Suppressor macrophage (primary cell): ENCODE data around the gene DQX1.

Source experiments
- DNase-seq, 4 experiments: peaks; one replicate each; pipeline ENCODE4 v3.0.0-alpha.2; 2020 to 2022

DQX1 gene

DNA sequence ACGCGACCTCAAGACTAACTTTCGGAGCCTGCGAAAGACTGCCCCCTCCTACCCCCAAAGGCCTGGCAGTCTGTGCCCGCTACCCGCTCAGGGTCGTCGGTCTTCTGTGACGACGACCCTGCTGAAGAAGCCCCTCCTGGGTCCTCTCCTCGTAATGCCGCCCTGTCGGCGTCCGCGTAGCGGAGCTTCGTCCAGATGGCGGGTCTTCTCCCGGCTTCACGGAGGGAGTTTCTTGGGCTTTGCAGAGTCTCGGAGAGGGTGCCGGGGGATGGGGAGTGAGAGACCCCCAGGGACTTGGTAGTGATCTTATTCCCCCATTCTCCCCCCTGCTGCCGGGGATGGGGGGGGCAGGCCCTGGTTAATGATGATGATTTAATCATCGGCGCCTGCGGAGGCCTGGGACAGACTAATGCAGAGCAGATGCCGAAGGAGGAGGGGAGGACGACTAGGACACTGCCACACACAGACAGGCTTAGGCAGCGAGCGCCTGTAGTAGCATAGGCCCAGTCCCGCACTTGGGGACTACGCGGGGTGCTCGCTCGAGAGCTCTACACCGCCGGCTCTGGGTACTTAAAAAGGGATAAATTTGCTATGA, 18.0 kb downstream of the DQX1 start:
- no peak for DNase-seq

DNA sequence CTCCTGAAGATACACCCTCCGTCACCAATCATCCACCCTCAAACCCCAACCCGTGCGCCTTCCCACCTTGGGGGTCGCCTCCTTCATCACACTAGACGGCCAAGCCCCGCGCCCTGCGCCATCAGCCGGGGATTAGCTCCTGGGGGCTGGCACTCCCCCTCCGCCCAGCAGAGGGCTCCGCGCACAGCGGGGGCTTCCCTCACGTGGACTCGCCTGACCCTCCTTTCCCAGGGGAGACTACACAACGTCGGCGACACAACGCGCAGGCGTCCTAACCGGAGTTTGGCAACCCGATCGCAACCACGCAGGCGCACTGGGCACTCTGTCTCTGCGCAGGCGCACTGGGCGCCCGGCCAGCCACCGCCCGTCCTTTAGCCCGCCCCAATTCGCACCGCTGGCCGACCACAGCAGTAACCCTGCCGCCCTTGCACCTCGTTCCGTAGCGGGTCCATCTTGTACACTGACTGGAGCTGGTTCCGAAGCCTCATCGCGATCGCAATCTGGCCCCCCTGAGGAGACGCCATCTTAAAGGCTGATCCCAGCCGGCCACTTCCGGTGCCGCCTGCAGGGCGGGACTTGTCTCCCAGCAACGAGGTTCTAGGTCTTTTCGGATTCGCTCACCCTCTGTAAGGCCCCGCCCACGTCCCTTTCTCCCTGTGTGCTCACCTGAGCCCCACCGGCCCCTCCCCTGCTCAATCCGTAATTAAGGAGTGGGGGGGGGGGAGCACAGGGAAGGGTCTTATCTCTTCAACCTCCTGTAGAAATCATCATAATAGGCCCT, 18.7 kb downstream of the DQX1 start, which contains the start of gene PCGF1:
Gene PCGF1, minus strand, starts transcription at position 551 of the 781 bp plus-strand sequence. Its CDS starts 27 bp downstream, at position 524.
- DNase-seq = peak; percentile 98 to 99 (median 99)

DNA sequence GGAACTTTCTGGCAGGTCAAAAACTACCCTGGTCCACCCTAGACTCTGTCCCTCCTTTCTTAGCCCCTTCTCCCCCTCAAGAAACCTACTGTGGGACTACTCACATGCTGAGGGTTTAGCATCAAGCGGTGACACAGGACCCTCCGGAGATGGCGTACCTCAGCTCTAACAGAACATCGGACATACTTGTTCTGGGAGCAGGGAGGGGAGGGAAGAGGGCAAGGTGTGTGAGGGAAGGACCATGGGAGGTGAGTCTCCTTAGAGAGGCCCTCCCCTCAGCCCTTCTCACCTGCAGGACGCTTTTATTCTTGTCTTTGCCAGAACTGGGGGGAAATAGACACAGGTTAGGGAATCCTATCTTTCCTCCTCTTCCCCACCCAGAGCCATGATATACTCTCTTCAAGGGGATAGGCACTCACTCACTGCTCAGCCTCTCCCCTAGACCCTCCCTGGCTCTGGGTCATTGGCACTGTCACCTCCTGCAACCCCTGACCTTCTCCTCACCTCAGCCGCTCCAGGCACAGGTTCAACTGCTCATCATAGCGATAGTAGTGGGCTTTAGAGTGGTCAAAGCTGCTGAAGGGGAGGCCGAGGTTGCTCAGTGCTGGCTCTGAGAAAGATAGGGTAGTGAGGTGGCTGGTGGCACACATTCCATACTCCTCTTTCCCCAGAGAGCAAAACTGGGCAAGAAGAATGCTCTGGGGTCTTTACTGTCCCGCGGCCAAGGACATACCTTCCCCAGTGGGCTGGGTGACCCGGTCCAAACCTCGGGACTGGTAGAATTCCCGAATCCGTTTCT, 20.4 kb downstream of the DQX1 start:
- no peak for DNase-seq

DNA sequence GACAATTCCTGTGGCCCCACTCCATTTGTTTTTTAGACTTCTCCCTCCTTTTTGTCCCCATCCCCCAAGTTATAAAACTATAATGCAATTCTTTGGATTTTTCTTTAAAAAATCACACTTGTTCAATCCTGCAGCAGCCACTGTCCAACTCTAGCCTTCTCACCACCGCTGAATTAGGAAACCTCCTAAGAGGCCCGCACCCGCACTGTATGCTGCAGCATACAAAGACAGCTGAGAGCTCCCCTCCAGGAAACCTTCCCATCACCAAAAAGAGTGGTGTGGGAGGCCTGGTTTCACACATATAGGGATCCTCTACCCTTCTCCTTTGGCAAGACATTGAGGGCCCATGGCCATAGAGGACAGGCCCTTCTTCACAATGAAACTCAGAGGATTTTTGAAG, 21.4 kb downstream of the DQX1 start:
- no peak for DNase-seq

DNA sequence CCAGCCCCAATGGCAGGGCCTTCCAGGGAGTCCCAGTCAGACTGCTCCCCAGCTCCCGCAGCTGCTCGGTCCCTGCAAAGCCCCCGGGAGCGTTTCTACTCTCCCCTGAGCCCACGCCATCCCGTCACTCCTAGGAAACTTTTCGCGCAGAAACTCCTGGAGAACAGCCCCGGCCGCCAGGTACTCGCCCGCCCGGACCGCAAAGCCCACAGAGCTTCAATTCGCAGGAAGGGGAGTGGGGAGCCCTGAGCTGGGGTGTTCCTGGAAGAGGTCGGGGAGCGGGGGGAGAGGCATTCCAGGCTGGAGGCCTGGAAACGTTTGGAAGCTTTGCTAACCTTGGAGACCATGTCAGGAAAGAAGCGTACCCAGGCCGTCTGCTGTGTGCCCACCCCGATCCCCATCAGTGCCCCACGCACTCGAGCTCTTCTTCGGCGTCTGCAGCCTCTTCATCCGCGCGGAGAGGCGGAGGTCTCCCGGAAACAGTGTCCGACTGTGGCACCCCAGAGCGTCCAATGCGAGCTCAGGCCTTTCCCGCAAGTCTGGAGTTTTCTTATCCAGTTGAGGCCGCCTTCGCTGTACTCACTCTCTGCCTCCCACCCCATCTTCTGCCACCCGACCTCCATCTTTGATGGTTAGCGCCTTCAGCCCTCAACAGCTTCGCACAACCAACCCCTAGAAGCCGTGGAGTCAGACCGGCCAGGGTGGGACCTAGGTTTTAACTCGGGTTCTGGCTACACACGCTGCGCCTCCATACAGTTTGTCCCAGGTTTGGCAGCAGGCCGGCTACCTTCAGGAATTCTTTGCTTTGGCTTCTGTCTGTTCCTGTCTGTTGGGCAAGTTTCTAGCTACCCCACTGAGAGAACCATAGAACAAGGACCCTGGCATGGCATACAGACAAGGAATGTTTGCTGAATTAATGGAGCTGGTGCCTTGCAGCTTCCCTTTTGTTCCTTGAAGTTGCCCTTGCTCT, 22.2 kb downstream of the DQX1 start:
- no peak for DNase-seq

DNA sequence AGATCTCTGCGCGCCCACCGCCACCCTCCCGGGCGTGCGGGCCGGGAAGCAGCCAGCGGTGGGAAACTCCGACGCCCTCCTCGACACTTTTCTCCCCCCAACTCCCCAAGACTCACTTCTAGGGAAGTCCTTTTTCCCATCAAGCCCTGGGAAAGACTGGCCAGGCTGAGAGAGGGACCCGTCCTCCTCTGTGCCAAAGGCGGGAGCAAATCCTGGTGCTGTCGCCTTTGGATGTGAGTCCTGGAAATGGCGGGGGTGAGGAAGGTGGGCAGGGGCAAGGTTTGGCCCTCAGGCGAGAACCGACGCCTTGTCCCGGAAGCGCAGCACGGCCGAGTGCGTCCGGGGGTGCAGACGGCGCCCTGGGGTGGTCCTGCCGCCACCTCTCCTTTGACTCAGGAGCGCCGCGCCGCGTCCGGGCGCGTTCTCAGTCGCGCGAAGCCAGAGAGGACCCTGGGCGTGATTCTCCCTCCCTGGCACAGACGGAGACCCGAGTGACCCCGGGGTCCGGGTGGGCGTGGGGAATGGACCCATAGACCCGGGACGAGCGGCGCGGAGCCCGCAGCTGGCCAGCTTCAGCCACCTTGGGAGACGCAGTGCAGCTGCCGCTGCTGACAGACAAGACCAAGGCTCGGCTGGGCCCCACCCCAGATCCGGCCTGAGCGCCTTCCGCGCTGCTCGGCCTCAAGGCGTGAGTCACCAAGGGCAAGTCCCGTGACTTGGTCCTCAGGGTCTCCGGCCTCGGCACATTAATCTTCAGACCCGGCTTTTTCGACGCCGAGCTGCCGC, 23.1 kb downstream of the DQX1 start:
- peak; percentile 80 to 92 (median 88) for DNase-seq

DNA sequence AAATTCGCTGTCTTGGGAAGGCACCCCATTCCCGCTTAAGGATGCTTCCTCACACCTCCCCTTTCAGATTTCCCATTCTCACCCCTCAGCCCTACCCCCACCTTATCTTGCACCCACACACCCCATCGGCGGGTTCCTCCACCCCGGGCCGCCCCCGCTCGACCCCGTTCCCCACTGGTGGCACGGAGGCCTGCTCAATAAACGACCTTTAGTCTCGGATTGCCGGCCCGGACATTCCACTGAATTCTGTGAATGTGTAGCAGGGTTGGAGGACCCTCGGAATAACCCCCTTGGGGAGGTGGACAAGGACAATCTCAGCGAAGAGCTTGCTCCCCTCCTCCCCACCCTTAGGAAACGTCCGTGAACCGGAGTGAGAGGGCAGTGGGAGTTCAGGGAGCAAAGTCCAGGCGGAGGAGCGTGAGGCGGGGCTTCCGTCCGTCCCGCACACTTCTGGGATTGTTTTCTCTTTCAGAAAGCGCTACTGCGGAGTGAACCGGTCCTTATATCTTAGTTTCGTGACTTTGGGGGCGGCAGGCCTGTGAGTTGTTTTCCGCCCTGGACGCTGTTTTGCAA, 23.8 kb downstream of the DQX1 start:
- DNase-seq = peak in 3 of 4 experiments; percentile 36 to 56 (median 51)

DNA sequence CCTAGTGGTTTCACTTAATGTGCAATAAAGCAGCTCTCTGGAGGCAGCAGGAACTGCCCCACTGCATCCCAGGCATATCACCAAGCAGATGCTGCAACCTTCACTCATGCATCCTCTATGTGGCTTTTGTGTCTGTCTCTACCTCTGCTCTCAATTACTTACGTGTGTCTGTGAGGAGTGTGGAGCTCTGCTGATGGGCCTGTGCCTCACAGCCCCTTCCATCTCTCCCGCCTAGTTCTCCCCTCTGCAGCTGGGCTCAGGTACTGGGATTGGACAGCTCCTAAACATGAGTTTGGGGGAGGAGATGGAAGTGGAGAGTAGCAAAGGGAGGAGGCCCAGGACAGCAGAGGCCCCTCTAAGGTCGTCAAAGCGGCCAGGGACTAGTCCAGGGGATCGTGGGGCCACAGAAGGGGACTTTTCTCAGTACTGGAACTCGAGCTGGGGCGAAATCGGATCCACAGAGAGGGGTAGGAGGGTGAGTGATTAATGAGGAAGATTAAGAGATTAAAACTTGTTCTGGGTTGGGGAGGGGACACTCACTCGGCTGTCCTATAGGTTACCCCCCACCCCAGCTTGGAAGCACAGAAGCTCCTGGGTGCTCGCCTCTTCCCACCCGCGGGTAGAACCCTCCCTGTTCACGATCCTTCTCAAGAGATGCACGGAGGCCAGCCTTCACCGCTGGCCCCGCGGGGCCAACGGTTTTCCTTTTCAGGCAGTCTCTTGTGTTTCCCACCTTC, 24.5 kb downstream of the DQX1 start:
- no peak for DNase-seq

DNA sequence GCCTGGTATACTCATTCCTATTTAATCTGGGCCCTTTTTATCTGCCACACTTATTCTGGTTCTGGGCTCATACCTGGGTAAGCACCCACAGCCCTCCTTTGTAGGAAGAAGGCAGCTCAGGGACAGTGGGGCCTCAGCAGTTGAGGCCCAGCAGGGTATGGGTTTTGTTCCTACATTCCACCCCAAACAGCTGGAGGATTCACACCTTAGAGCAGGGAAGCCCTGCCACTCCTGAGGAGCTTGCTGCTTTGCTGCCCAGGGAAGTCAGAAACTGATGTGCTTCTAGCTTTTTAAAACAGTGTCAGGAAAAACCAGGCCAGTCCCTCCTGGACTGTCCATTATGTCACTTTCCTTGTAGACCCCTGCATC, 25.5 kb downstream of the DQX1 start:
- DNase-seq = no peak

DNA sequence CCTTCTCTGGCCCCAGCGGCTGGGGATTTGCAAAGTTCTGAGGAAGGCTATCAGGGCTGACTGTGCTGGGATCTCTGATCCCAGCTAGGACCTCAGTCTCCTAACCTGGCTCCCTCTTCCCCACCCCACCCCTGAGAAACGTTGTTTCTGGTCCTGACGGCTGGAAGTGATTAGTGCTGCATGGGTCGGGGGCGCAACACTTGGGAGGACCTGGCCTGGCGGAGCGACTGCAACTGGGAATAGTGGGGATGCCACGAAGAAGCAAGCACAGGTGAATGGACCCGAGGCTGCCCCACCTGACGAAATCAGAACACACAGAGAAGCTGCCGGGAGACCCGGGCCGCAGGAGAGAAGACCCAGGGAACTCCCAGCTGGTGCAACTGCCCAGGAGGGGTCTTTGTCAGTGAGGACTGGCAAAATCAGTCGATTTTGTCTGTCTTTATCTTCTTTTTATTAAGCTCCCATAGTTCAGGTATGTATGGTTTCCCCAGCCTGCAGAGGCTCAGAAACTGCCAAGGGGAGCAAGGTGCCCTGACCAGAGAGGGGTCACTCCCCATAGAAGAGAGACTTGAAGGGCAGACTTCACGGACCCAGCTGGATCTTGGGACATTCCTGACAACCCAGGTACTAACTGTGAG, 26.0 kb downstream of the DQX1 start:
- no peak for DNase-seq

DNA sequence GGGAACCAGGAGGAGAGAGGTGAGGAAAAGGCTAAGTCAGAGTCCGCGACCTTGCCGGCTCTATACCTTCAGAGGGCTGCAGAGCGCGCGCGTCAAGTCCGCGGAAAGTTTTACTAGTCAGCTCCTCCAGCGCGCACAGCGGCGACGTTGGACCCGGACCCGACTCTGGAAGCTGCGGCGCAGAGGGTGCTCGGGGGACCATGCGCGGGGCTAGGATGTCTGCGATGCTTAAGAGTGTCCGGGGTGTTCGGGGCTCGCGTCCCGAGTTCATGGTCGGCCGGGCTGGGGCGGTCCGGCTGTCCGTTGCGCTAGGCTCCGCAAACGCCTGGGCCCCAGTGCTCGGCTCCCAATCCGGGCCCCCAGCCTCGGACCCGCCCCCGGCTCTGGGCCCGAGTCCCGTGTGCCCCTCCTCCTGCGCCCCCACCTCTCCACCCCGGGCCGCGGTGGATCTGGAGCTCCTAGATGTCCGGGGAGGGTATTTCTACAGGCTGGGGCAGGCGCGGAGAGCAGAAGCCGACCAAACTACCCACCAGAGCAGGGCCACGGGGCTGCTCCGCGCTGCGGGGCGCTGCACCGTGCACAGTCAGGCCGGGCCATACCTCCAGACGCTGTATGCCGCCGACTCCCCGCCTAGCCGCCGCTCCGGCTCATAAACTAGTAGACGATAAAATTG, 26.6 kb downstream of the DQX1 start, which contains the start of gene LBX2:
Gene LBX2, minus strand, starts transcription at position 337 of the 673 bp plus-strand sequence. Its CDS starts 66 bp downstream, at position 271.
- peak in 3 of 4 experiments; percentile 28 to 52 (median 36) for DNase-seq

DNA sequence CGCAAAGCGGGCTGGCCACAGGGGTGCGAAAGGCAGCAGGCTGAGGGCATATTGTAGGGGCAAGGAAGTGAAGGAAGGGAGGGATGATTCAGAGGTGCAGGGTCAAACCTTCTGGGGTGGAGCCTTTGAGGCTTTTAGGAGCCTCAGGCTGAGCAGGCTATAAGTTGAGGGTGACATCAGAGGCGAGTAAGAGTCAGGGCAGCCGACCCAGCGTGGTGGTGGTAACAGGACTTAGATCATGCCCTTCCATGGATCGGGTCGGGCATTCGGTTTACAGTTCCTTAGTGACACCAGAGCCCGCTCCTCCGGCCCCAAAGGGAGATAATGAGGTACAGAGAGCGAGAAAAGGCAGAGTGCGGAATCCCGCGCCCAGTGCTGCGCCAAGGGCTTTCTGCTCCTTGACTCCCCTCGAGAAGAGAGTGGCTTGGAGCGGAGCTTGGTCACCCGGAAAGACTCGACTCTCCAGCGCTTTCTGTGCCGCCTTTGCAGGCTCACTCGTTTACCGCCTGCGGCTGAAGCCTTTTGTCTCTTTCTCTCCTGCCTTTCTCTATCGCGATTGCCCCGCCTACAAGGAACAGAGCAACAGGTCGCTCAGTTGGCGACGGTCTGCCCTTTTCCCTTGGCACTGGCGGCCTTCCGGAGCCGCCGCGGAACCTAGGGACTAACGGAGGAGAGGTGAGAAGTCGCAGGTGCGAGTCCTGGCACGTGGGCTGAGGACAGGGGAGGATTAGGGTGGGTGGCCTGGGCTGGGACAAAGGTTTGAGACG, 27.3 kb downstream of the DQX1 start:
- DNase-seq = peak; percentile 44 to 68 (median 64)

DNA sequence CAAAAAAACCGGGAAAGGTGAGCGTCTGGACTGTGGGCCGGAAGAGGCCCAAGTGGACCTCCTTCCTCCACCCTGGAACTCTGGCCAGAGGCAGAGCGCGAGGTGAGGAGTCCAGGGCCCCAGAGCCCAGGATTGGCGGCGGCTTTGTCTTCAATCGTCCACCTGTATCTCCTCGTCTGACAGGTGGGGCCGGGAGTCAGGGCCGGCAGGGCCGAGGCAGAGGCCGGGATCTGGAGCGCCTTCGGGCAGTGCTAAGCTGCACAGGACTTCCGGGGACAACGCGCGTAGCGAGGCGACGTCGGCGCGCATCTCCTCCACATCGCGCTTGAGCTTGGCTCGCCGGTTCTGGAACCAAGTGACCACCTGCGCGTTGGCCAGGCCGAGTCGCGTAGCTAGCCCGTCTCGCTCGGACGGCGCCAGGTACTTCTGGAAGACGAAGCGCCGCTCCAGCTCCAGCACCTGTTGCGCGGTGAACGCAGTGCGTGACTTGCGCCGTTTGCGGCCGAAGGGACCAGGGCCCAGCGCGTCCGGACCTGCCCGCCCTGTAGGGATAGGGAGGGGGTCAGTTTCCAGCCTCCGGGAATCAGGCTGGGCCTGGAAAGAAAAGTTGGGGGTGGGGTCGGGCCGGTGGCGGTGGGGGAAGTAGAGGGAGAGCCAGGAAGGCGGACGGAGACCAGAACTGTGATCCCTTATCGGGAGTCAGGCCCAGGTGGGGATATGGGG, 28.1 kb downstream of the DQX1 start:
- DNase-seq = peak in 3 of 4 experiments; percentile 25 to 51 (median 36)

DNA sequence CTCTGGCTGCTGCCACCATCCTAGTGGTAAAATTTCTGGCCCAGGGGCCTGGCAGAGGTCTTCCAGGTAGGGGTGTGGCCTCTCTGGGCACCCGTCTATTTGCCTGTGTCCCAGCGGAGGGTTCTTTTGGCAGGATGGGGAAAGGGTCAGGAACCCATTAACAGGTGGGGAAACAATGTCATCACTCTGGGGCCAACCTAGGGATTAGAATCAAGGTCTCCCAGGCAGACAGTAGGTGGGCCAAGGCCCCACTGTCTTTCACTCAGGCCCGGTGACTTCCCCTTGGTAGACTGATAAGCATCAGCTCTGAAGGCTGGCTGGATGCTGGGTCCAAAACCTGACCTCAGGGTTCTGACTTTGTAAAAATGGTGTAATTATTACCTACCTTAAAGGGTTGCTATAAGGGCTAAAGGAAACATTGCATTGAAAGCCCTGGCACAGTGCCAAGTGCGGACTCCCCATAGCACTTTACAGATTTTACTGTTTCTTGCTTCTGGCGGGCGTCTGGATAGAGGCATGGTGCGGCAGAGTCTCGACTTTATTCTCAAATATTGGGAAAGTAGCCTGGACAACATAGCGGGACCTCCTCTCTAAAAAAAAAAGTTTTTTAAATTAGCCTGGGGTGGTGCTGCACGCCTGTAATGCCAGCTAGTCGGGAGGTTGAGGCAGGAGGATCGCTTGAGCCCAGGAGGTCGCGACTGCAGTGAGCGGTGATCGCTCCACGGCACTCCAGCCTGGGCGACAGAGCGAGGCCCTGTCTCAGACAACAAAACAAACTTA, 28.8 kb downstream of the DQX1 start:
- DNase-seq = no peak

DNA sequence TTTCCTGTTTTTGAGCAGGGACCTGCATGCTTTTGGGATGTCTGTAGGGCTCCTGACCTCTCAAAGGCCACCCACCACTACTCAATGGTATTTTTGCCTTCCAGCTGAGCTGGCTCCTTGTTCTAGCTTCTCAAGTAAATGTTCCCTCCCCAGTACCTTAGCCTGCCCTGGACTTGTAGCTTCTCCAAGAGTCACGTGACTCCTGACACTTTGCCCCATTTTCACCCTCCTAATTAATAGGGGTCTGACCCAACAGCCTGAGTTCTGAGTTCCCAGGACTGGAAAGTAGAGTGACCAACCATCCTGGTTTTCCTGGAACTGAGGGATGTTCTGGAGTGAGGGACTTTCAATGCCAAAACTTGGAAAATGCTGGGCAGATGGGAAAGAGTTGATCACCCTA, 30.6 kb downstream of the DQX1 start:
- no peak for DNase-seq

DNA sequence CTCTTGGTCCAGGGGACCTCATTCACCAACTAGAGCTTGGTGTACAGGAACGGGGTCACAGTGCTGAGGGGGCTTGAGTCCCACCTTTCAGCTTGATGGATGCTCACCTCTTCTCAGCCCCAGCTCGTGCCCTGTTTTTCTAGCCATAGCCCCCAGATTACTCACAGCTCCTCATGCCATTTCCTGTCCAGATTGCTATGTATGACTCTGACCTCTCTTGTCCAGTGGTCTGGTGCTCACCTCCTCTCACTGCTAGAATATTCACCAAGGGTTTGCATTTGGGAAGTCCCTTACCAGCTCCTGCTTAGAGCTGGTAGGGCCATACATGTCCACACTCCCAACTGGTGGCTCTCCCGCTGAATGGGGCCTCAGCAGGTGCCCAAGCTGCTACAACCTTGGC, 32.5 kb downstream of the DQX1 start:
- no peak for DNase-seq
